GM18907 (cell line): Measurements from ENCODE around the gene SDK1.
"Not testable (repeated sequence)": the region's sequence is repeated elsewhere in the genome, so short reads cannot be mapped to it uniquely, and the experiment has no call there.

ENCODE experiments used
- ATAC-seq: cut with Tn5 transposase; IDR thresholded peaks from one replicate; pipeline ENCODE4 v1.9.1; 2021; ENCODE audit warnings: mild to moderate bottlenecking, moderate library complexity; ENCODE audit not compliant: unreplicated experiment

SDK1 gene

GRCh38 chr7:4313911-4314310 is 1012.9 kb downstream of the SDK1 start:
- ATAC-seq = not testable (repeated sequence)

GRCh38 chr7:4314316-4314715 is 1013.3 kb downstream of the SDK1 start:
- not testable (repeated sequence) for ATAC-seq
